Bronchial epithelial cell (primary cell): Measurements from ENCODE around the gene KRT1. TPM values are rescaled to one million over a fixed set of nuclear protein-coding genes. Genes with fewer than 3 reads are reported as not detected.

Experiments
- DNase-seq: peaks from one replicate; pipeline ENCODE4 v3.0.0-alpha.2; 2010; ENCODE audit warnings: low read depth
- FAIRE-seq: peaks from 2 replicates; lab custom pipeline; 2011; peaks lifted over from hg19 to GRCh38; lab: Jason Lieb, UNC
- H3K27me3 ChIP-seq: 2 replicates; pipeline ENCODE4 v1.5.1; 2011; ENCODE audit warnings: low read length; ENCODE audit not compliant: control insufficient read depth, insufficient read depth
- H3K36me3 ChIP-seq: 2 replicates; pipeline ENCODE4 v1.5.1; 2011; ENCODE audit warnings: low read length; ENCODE audit not compliant: control insufficient read depth, insufficient read depth
- H3K4me3 ChIP-seq: 2 replicates; pipeline ENCODE4 v1.5.1; 2011; ENCODE audit warnings: mild to moderate bottlenecking, low read depth, low read length, control low read depth
- total RNA-seq: library from RNA; depleted of rRNA; stranded (reverse); fragments of >200 nt; gene quantifications from 2 replicates; pipeline ENCODE4 v1.2.1, GENCODE V29; 2014
- TF ChIP-seq, protein P1 (sequence below): IDR thresholded peaks from 2 replicates; pipeline ENCODE4 v1.5.1; 2011; ENCODE audit warnings: mild to moderate bottlenecking, moderate library complexity, low read length, control low read depth, inconsistent platforms; ENCODE audit not compliant: insufficient read depth, severe bottlenecking

Gene KRT1
- total RNA-seq, 1 donor from 2014 or later, result not detected

DNA sequence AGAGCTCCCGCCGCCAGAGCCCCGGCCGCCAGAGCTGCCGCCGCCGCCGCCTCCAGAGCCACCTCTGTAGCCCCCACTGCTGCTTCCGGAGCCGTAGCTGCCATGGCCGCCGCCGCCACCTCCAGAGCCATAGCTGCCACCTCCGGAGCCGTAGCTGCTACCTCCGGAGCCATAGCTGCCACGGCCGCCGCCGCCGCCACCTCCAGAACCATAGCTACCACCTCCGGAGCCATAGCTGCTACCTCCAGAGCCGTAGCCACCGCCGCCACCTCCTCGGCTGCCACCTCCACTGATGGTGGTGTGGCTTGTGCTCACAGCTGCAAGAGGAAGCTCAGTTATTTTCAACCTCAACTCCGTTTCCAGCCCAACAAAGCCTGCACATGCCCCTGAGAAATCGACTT lies 4.9 kb downstream of the KRT1 start:
- no peak for FAIRE-seq
- TF ChIP-seq, protein P1, sequence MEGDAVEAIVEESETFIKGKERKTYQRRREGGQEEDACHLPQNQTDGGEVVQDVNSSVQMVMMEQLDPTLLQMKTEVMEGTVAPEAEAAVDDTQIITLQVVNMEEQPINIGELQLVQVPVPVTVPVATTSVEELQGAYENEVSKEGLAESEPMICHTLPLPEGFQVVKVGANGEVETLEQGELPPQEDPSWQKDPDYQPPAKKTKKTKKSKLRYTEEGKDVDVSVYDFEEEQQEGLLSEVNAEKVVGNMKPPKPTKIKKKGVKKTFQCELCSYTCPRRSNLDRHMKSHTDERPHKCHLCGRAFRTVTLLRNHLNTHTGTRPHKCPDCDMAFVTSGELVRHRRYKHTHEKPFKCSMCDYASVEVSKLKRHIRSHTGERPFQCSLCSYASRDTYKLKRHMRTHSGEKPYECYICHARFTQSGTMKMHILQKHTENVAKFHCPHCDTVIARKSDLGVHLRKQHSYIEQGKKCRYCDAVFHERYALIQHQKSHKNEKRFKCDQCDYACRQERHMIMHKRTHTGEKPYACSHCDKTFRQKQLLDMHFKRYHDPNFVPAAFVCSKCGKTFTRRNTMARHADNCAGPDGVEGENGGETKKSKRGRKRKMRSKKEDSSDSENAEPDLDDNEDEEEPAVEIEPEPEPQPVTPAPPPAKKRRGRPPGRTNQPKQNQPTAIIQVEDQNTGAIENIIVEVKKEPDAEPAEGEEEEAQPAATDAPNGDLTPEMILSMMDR, result no peak
- peaks cover 7% of the 10 kb centered on the region for H3K27me3 ChIP-seq
- DNase-seq, result no peak
- no peaks in the 10 kb centered on the region for H3K36me3 ChIP-seq
- no peak overlapping the region for H3K4me3 ChIP-seq

DNA sequence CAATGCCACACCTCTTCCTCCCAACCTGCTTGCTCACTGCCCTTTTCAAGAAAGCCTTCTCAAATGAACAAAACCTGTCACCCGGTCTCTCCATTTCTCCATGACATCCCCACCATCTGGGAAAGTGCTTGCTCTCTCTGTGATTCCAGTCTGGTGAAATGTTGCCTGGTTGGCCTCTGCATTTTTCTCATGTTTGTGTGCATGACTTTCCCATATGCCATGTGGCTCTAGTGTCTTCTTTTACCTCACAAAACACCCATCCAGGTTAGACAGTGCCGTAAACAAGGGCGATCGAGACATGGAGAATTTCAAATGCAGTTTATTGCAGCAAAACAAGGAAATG lies 5.8 kb downstream of the KRT1 start:
- DNase-seq (no peak), FAIRE-seq (no peak)

DNA sequence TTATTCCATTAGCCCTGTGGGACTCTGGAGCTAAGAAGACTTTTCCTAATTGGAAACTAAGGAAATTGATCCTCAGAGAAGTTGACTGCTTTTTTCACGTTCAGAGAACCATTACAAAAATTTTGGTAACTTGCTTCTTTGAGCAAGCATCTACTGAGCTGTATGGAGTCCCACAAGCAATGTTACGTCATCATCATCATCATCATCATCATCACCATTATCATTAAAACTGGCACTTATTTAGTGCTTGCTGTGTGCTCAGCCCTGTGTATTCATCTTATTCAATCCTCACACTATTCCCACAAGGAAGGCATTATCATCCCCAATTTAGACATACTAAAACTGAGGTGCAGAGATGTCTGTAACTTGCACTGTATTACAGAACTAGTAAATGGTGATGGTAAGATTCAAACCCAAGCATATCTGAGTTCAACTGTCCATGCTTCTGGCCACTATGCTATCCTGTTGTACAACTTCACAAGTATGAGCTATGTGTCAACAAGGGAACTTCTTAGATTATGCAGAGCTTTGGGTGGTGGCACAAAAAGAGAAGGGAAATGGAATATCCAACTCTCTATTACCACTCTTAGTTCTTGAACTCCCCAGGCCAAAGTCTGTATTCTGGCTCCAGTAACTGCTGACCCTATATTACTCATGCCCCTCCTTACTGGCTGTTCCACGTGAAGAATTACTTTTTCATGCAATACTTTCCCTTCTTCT lies 6.3 kb downstream of the KRT1 start:
- TF ChIP-seq, protein P1, result no peak
- H3K36me3 ChIP-seq, result no peaks in the 10 kb centered on the region
- H3K27me3 ChIP-seq, result peaks cover 3% of the 10 kb centered on the region
- no peak overlapping the region for H3K4me3 ChIP-seq
- DNase-seq (no peak), FAIRE-seq (no peak)

More for the DNA sequence above, 5.8 kb downstream of the KRT1 start:
- Histone ChIP-seq H3K36me3 (no peaks in the 10 kb centered on the region), H3K4me3 (no peak overlapping the region), H3K27me3 (peaks cover 4% of the 10 kb centered on the region)
- TF ChIP-seq, protein P1, result no peak

DNA sequence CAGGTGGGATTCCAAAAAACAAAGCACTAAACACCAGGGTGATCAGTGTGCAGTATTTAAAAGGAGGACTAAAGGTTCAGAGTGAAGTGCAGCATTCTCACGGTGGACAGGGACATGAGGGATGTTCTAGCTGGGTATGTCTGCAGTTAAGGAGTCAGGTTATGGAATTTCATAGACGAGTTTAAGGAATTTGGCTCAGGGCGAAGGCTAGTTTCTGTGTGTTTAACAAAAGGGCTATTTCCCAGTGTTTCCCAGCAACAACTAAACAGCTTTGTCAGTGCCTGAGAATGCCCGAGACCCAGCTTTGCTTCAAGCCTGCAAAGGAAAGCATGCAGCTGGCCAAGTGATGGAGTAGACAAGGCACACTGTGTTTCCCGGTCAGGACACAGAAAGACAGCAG lies 7.0 kb downstream of the KRT1 start:
- FAIRE-seq, result no peak
- H3K27me3 ChIP-seq, result peaks cover 3% of the 10 kb centered on the region

DNA sequence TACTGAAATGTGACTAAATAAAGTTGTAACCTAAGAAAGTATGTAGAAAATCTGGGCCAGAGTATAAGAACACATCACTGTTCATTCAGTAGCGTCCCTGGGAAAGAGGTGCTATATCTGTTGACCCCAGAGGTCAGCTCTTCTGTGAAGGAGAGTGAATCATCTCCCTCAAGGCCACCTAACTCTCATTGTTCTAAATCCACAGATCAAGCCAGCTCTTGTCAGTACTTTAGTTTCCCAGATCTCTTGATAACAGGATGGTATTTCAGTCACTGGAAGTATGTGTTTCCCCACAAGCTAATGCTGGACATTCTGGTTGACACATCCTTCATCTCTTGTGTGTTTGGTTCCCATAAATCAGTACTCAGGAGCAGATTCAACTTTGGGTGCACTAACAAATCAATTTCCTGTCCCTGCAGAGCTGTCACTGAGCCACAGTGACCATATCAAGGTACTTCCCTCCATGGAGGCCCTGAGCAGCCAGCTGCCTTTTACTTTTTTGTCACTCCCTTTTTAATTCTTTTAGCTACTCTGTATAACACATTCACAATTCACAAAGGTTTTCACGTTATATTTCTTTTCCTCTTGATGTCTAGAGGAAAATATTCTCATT lies 7.8 kb downstream of the KRT1 start:
- peak; percentile 91 for DNase-seq

More for the DNA sequence above, 7.0 kb downstream of the KRT1 start:
- no peaks in the 10 kb centered on the region for H3K36me3 ChIP-seq
- DNase-seq, result no peak
- TF ChIP-seq, protein P1, result no peak
- H3K4me3 ChIP-seq, result no peak overlapping the region

More for the DNA sequence above, 7.8 kb downstream of the KRT1 start:
- no peak for FAIRE-seq
- H3K27me3 ChIP-seq, result no peaks in the 10 kb centered on the region
- TF ChIP-seq, protein P1, result no peak
- no peaks in the 10 kb centered on the region for H3K36me3 ChIP-seq
- H3K4me3 ChIP-seq, result no peak overlapping the region
